Mammary epithelial cell (primary cell): ENCODE measurements around the gene BTN2A1.

Source experiments
- CTCF ChIP-seq, 2 donors: IDR thresholded peaks in 1 of 2; conservative IDR thresholded peaks in 1 of 2; 2 replicates each; pipeline ENCODE4 v1.5.1; 2011 to 2012; ENCODE audit warnings: inconsistent platforms in 2 of 2, low read length in 2 of 2, mild to moderate bottlenecking in 2 of 2, control low read depth in 1 of 2, low read depth in 1 of 2; ENCODE audit not compliant: insufficient read depth in 1 of 2; ENCODE audit errors: extremely low read depth in 1 of 2
- EZH2 ChIP-seq: IDR thresholded peaks from 2 replicates; pipeline ENCODE4 v1.6.1; 2012; ENCODE audit warnings: low read length, inconsistent platforms, borderline replicate concordance

- TF ChIP-seq CTCF (conservative IDR thresholded peaks at IDR 0.05 in 1 of 2, IDR thresholded peaks at IDR 0.05 in 1 of 2; ENCODE audit: extremely low read depth in 1 of 2, insufficient read depth in 1 of 2, low read depth in 1 of 2, low read length in 2 of 2) (no peak), EZH2 (no peak)
Measured at GRCh38 chr6:26471970-26472369, 14.2 kb downstream of the BTN2A1 start.
